ENCODE measurements around the gene GPR137B. TPM values are rescaled to one million over a fixed set of nuclear protein-coding genes. Genes with fewer than 3 reads are reported as not detected.

Gene GPR137B
- total RNA-seq, 1 donor from 2014 or later = 11.8 TPM

GRCh38 chr1:236120721-236121153, 21.6 kb upstream of the GPR137B start:
- TF ChIP-seq CTCF (conservative IDR thresholded peaks at IDR 0.05) = no peak
- Mint-ChIP-seq H3K36me3 (ENCODE audit: low read depth) (no peaks in the 10 kb centered on the region), H3K4me1 (peaks cover 15% of the 10 kb centered on the region), H3K27me3 (ENCODE audit: low read depth) (no peaks in the 10 kb centered on the region), H3K4me3 (no peak overlapping the region), H3K27ac (ENCODE audit: unreplicated experiment) (peak overlapping the region; percentile 33), H3K9me3 (no peaks in the 10 kb centered on the region)
- DNase-seq (ENCODE audit: low read depth, low spot score) = no peak

- Mint-ChIP-seq H3K36me3 (ENCODE audit: low read depth) (no peaks in the 10 kb centered on the region), H3K9me3 (no peaks in the 10 kb centered on the region), H3K27me3 (ENCODE audit: low read depth) (no peaks in the 10 kb centered on the region), H3K4me3 (no peak overlapping the region), H3K4me1 (peaks cover 17% of the 10 kb centered on the region), H3K27ac (ENCODE audit: unreplicated experiment) (no peak overlapping the region)
- TF ChIP-seq CTCF (conservative IDR thresholded peaks at IDR 0.05) = no peak
- no peak for DNase-seq (ENCODE audit: low read depth, low spot score)
Measured at GRCh38 chr1:236122176-236122575, 20.2 kb upstream of the GPR137B start.

GRCh38 chr1:236123563-236123962, 18.8 kb upstream of the GPR137B start:
- Mint-ChIP-seq H3K4me3 (no peak overlapping the region), H3K4me1 (peaks cover 24% of the 10 kb centered on the region), H3K27ac (ENCODE audit: unreplicated experiment) (no peak overlapping the region), H3K27me3 (ENCODE audit: low read depth) (no peaks in the 10 kb centered on the region), H3K36me3 (ENCODE audit: low read depth) (no peaks in the 10 kb centered on the region), H3K9me3 (no peaks in the 10 kb centered on the region)
- TF ChIP-seq CTCF (conservative IDR thresholded peaks at IDR 0.05) = no peak
- no peak for DNase-seq (ENCODE audit: low read depth, low spot score)

GRCh38 chr1:236124965-236125364, 17.4 kb upstream of the GPR137B start:
- H3K9me3 Mint-ChIP-seq = no peaks in the 10 kb centered on the region

GRCh38 chr1:236127045-236127444, 15.3 kb upstream of the GPR137B start:
- Mint-ChIP-seq H3K27me3 (ENCODE audit: low read depth) (no peaks in the 10 kb centered on the region), H3K4me3 (no peak overlapping the region), H3K27ac (ENCODE audit: unreplicated experiment) (no peak overlapping the region), H3K9me3 (no peaks in the 10 kb centered on the region), H3K4me1 (peaks cover 33% of the 10 kb centered on the region), H3K36me3 (ENCODE audit: low read depth) (no peaks in the 10 kb centered on the region)
- no peak for DNase-seq (ENCODE audit: low read depth, low spot score)
- no peak for TF ChIP-seq CTCF (conservative IDR thresholded peaks at IDR 0.05)

More at GRCh38 chr1:236124965-236125364, 17.4 kb upstream of the GPR137B start:
- TF ChIP-seq CTCF (conservative IDR thresholded peaks at IDR 0.05) = peak; percentile 12
- no peaks in the 10 kb centered on the region for H3K27me3 Mint-ChIP-seq (ENCODE audit: low read depth)
- H3K4me1 Mint-ChIP-seq = peaks cover 32% of the 10 kb centered on the region
- no peak overlapping the region for H3K4me3 Mint-ChIP-seq
- no peak for DNase-seq (ENCODE audit: low read depth, low spot score)
- H3K27ac Mint-ChIP-seq (ENCODE audit: unreplicated experiment) = no peak overlapping the region
- H3K36me3 Mint-ChIP-seq (ENCODE audit: low read depth) = no peaks in the 10 kb centered on the region
